Stomach (tissue), 9 donors: ENCODE measurements around the gene CACNB2. TPM values are rescaled to one million over a fixed set of nuclear protein-coding genes. Genes with fewer than 3 reads are reported as not detected.
A peak's percentile ranks its signal among the peaks of the same experiment; 100 is the strongest.

ENCODE experiments used
- DNase-seq, 2 donors: peaks; one replicate each; pipeline versions ENCODE4 v3.0.0 to v3.0.0-alpha.2; 2013 to 2019
- H3K27ac ChIP-seq, 5 donors: fragments of 200-600 bp in 4 of 5; sonication (generic) in 4 of 5; one replicate each; pipeline ENCODE4 v1.5.1; 2013 to 2019; ENCODE audit warnings: mild to moderate bottlenecking in 1 of 5, moderate library complexity in 1 of 5
- H3K27me3 ChIP-seq, 3 donors: fragments of 200-600 bp; sonication (generic); one replicate each; pipeline ENCODE4 v1.5.1; 2017 to 2019; ENCODE audit warnings: mixed run types in 1 of 3
- H3K36me3 ChIP-seq, 4 donors: fragments of 200-600 bp; sonication (generic); 1 replicate in 3 of 4; 2 replicates in 1 of 4; pipeline ENCODE4 v1.5.1; 2016 to 2019
- H3K4me1 ChIP-seq, 4 donors: fragments of 200-600 bp; sonication (generic); one replicate each; pipeline ENCODE4 v1.5.1; 2016 to 2019
- H3K4me3 ChIP-seq, 4 donors: fragments of 200-600 bp; sonication (generic) in 3 of 4; one replicate each; pipeline ENCODE4 v1.5.1; 2016 to 2019; ENCODE audit warnings: mild to moderate bottlenecking in 1 of 4
- H3K9me3 ChIP-seq, 4 donors: fragments of 200-600 bp; sonication (generic); one replicate each; pipeline ENCODE4 v1.5.1; 2016 to 2019
- EP300 ChIP-seq: sonication (generic); formaldehyde crosslinking; IDR thresholded peaks from one replicate; pipeline ENCODE4 v1.6.1; 2017; ENCODE audit warnings: antibody characterized with exemption
- POLR2A ChIP-seq, 4 donors: fragments of 450-650 bp; IDR thresholded peaks; one replicate each; pipeline ENCODE4 v1.6.1; 2016; ENCODE audit warnings: antibody characterized with exemption in 4 of 4, control low read depth in 2 of 4, mild to moderate bottlenecking in 1 of 4, moderate library complexity in 1 of 4
- POLR2AphosphoS5 ChIP-seq, 3 donors: sonication (generic); formaldehyde crosslinking; IDR thresholded peaks; one replicate each; pipeline ENCODE4 v1.6.1; 2016; ENCODE audit warnings: antibody characterized with exemption in 3 of 3
- WGBS, 5 donors: extraction: QIAGEN DNeasy Blood & Tissue Kit in 3 of 5; methylation state at CpG; one replicate each; pipeline versions ENCODE4 v1.1.5 to v1.1.7; 2013 to 2018; 5-methylcytosine and 5-hydroxymethylcytosine counted together
- intact Hi-C: fragments of 100-400 bp; cut with DNase I; formaldehyde crosslinking; loops from one replicate; pipeline ENCODE4 v1.15.1; 2023; ENCODE audit warnings: low total_unique reads
- polyA plus RNA-seq, 3 donors: library from polyadenylated mRNA; stranded (reverse); fragments of 200-250 nt; gene quantifications; one replicate each; pipeline ENCODE4 v1.2.3, GENCODE V29; 2013
- total RNA-seq, 5 donors: library from RNA; depleted of rRNA; stranded (reverse); fragments of >200 nt; gene quantifications; one replicate each; pipeline versions ENCODE4 v1.1.0 to v1.2.3, GENCODE V29; 2014 to 2016
- TF ChIP-seq, protein P1 (sequence below), 7 experiments: fragments of 450-650 bp in 4 of 7; fragments of 200-600 bp in 3 of 7; sonication (generic) in 3 of 7; IDR thresholded peaks; one replicate each; pipeline ENCODE4 v1.5.1; 2016 to 2019; ENCODE audit warnings: antibody characterized with exemption in 7 of 7, control low read depth in 2 of 7, mild to moderate bottlenecking in 1 of 7
- donor health status: healthy with polysubstance abuse.
- donor health status: Bipolar disorder and iron deficiency.
- donor health status: healthy.

The CACNB2 gene
- total and polyA plus RNA-seq, 8 donors = 0.31 to 42.9 (median 14.3) TPM

DNA sequence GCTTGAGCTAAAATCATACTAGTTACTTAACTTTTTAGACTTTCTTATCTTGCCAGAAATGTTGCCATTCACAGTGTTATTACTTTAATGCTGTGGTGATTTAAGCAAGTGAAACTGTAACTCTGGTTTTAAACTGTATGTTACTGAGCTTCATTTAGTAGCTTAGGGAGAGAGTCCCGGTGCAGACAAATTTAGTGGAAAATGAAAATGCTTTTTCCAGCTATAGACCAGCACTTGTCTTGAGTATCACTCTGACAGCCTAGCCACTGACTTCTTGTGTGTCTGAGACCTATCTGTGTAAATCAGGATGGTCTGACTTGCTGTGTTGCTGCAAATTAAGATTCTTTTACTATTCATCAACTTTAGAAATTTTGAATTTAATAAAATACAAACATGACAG, 200.8 kb downstream of the CACNB2 start:
- H3K36me3 ChIP-seq = no peaks in the 10 kb centered on the region
- DNase-seq = no peak
- peak overlapping the region in 1 of 5 donors; percentile 19 for H3K27ac ChIP-seq
- peaks cover 0 to 4% (median 0%) of the 10 kb centered on the region in 4 donors for H3K4me1 ChIP-seq
- peak overlapping the region; percentile 14 to 28 (median 26) for H3K4me3 ChIP-seq
- H3K9me3 ChIP-seq = no peaks in the 10 kb centered on the region
- H3K27me3 ChIP-seq = no peaks in the 10 kb centered on the region
- TF ChIP-seq POLR2AphosphoS5 (IDR thresholded peaks at IDR 0.05) (no peak), EP300 (no peak), POLR2A (IDR thresholded peaks at IDR 0.05) (no peak)
- TF ChIP-seq, protein P1, sequence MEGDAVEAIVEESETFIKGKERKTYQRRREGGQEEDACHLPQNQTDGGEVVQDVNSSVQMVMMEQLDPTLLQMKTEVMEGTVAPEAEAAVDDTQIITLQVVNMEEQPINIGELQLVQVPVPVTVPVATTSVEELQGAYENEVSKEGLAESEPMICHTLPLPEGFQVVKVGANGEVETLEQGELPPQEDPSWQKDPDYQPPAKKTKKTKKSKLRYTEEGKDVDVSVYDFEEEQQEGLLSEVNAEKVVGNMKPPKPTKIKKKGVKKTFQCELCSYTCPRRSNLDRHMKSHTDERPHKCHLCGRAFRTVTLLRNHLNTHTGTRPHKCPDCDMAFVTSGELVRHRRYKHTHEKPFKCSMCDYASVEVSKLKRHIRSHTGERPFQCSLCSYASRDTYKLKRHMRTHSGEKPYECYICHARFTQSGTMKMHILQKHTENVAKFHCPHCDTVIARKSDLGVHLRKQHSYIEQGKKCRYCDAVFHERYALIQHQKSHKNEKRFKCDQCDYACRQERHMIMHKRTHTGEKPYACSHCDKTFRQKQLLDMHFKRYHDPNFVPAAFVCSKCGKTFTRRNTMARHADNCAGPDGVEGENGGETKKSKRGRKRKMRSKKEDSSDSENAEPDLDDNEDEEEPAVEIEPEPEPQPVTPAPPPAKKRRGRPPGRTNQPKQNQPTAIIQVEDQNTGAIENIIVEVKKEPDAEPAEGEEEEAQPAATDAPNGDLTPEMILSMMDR (IDR thresholded peaks at IDR 0.05) = no peak
- intact Hi-C loops = no loop called here
- WGBS, 5 donors = 51 to 86% (median 67%) methylated on average over 1 of the region's 1 CpG

DNA sequence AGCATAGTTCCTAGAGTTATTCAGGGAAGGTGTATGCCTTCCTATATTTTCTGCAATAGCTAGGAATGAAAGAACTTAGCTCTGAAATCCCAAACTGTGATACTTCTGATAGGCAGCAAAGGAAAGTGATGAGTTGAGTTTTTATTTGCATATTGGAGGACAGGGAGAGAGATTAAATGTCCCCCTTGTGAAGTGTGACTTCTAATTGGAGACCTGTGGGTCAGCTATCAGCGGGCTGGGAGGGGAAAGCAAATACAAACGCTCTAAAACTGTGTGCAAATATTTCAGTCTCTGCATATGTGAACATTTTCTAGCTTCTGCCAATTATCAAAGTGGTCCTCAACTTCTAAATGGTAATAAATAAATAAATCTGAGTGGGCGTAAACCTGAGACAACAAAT, 203.3 kb downstream of the CACNB2 start:
- DNase-seq = no peak
- H3K4me3 ChIP-seq = no peak overlapping the region
- intact Hi-C loops = no loop called here
- 39 to 79% (median 51%) methylated on average over 3 of the region's 3 CpGs for WGBS, 5 donors
- TF ChIP-seq, protein P1 (IDR thresholded peaks at IDR 0.05) = no peak
- TF ChIP-seq POLR2AphosphoS5 (IDR thresholded peaks at IDR 0.05) = no peak
- TF ChIP-seq POLR2A (IDR thresholded peaks at IDR 0.05) = no peak
- TF ChIP-seq EP300 = no peak
- H3K27me3 ChIP-seq = no peaks in the 10 kb centered on the region
- H3K4me1 ChIP-seq = peaks cover 0 to 4% (median 0%) of the 10 kb centered on the region in 4 donors
- H3K27ac ChIP-seq = no peak overlapping the region
- H3K9me3 ChIP-seq = no peaks in the 10 kb centered on the region
- no peaks in the 10 kb centered on the region for H3K36me3 ChIP-seq

DNA sequence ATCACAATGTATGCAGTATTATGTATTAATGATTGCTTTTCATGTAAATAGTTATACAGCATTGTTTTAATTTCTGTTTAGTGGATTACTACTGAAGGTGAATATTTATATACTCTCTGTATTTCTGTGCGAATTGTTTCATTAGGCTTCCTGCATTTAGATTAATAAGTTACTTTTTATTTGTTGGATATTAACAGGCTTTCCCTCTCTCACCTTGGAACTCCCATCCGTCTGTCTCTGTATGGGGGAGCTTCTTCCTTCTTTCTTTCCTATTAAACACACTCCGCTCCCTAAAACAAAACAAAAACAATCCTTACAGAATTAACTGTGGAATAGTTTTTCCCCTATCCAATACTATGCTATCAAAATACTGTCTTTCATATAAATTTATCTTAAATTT, 205.1 kb downstream of the CACNB2 start:
- Histone ChIP-seq H3K9me3 (no peaks in the 10 kb centered on the region), H3K27ac (no peak overlapping the region), H3K36me3 (no peaks in the 10 kb centered on the region), H3K27me3 (no peaks in the 10 kb centered on the region), H3K4me1 (peaks cover 0 to 4% (median 0%) of the 10 kb centered on the region in 4 donors), H3K4me3 (no peak overlapping the region)
- no peak for DNase-seq
- 76 to 87% (median 84%) methylated on average over 3 of the region's 3 CpGs for WGBS, 5 donors
- TF ChIP-seq, protein P1 (IDR thresholded peaks at IDR 0.05) = no peak
- TF ChIP-seq EP300 = no peak
- no peak for TF ChIP-seq POLR2AphosphoS5 (IDR thresholded peaks at IDR 0.05)
- intact Hi-C loops = no loop called here

DNA sequence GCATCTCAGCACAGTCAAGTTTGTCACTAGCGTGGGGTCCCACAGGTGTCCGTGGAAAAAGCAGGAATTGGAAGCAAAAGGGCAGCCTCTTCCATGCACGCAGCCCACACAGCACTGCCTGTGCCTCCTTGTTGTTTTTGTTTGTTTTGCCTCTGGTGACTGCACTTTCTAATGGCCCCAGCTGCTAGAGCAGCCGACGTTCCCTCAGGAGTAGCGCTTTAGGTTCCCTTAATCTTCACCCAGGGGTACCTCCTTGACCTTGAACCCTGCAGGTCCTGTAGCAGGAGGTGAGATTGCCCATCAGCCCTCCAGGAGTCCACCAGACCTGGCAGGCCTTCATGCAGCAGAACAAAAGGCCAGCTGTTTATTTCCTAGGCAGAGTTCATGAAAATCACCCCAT, 210.1 kb downstream of the CACNB2 start:
- WGBS, 5 donors = 52 to 76% (median 63%) methylated on average over 6 of the region's 6 CpGs
- H3K9me3 ChIP-seq = no peaks in the 10 kb centered on the region
- no peak overlapping the region for H3K27ac ChIP-seq
- no peak overlapping the region for H3K4me3 ChIP-seq
- H3K27me3 ChIP-seq = no peaks in the 10 kb centered on the region
- TF ChIP-seq EP300 (no peak), POLR2A (IDR thresholded peaks at IDR 0.05) (no peak), POLR2AphosphoS5 (IDR thresholded peaks at IDR 0.05) (no peak)
- TF ChIP-seq, protein P1 (IDR thresholded peaks at IDR 0.05) = no peak
- DNase-seq = no peak
- intact Hi-C loops = no loop called here
- no peaks in the 10 kb centered on the region for H3K36me3 ChIP-seq
- no peaks in the 10 kb centered on the region for H3K4me1 ChIP-seq
